ENCODE measurements around the gene MARCHF3. TPM values are rescaled to one million over a fixed set of nuclear protein-coding genes. Genes with fewer than 3 reads are reported as not detected.

The MARCHF3 gene
- total RNA-seq, 1 donor from 2014 or later: 16.5 TPM

- H2AFZ ChIP-seq (ENCODE audit: low read depth, low read length): no peak overlapping the region
- H4K20me1 ChIP-seq (ENCODE audit: insufficient read depth, low read length): no peaks in the 10 kb centered on the region
- H3K27ac Mint-ChIP-seq (ENCODE audit: unreplicated experiment): no peak overlapping the region
- no peaks in the 10 kb centered on the region for H3K27me3 ChIP-seq (ENCODE audit: insufficient read depth, low read length)
- no peaks in the 10 kb centered on the region for H3K4me1 Mint-ChIP-seq (ENCODE audit: low read depth, unreplicated experiment)
- no peaks in the 10 kb centered on the region for H3K9me3 ChIP-seq (ENCODE audit: insufficient read depth, low read depth, low read length)
- no peak for TF ChIP-seq CTCF (IDR thresholded peaks at IDR 0.05; ENCODE audit: insufficient read depth, low read depth, low read length)
- no peak for TF ChIP-seq EZH2 (IDR thresholded peaks at IDR 0.05; ENCODE audit: insufficient read depth, low read length)
- peaks cover 1% of the 10 kb centered on the region for H3K9me3 Mint-ChIP-seq (ENCODE audit: unreplicated experiment)
- H3K27ac ChIP-seq (ENCODE audit: low read depth, low read length): no peak overlapping the region
- H3K36me3 Mint-ChIP-seq (ENCODE audit: low read depth, unreplicated experiment): no peaks in the 10 kb centered on the region
- no peak overlapping the region for H3K4me2 ChIP-seq (ENCODE audit: low read length)
- no peak for FAIRE-seq
- H3K4me3 Mint-ChIP-seq (ENCODE audit: unreplicated experiment): no peak overlapping the region
- H3K79me2 ChIP-seq (ENCODE audit: insufficient read depth, low read length): no peaks in the 10 kb centered on the region
- H3K36me3 ChIP-seq (ENCODE audit: insufficient read depth, low read length): no peaks in the 10 kb centered on the region
- H3K4me3 ChIP-seq (ENCODE audit: insufficient read depth, low read depth, low read length): no peak overlapping the region
- no peak overlapping the region for H3K9ac ChIP-seq (ENCODE audit: low read length)
- peaks cover 3% of the 10 kb centered on the region for H3K27me3 Mint-ChIP-seq (ENCODE audit: low read depth, unreplicated experiment)
- H3K4me1 ChIP-seq (ENCODE audit: insufficient read depth, low read length): no peaks in the 10 kb centered on the region
- DNase-seq (ENCODE audit: low read depth): no peak
These were observed 52.1 kb downstream of the MARCHF3 start for GRCh38 chr5:126978258-126978657.

- no peaks in the 10 kb centered on the region for H3K4me1 ChIP-seq (ENCODE audit: insufficient read depth, low read length)
- peaks cover 1% of the 10 kb centered on the region for H3K9me3 Mint-ChIP-seq (ENCODE audit: unreplicated experiment)
- no peak overlapping the region for H3K4me3 ChIP-seq (ENCODE audit: insufficient read depth, low read depth, low read length)
- H3K36me3 Mint-ChIP-seq (ENCODE audit: low read depth, unreplicated experiment): no peaks in the 10 kb centered on the region
- no peak overlapping the region for H3K27ac ChIP-seq (ENCODE audit: low read depth, low read length)
- H3K27ac Mint-ChIP-seq (ENCODE audit: unreplicated experiment): no peak overlapping the region
- peaks cover 8% of the 10 kb centered on the region for H3K4me1 Mint-ChIP-seq (ENCODE audit: low read depth, unreplicated experiment)
- no peaks in the 10 kb centered on the region for H4K20me1 ChIP-seq (ENCODE audit: insufficient read depth, low read length)
- no peak for FAIRE-seq
- H3K4me2 ChIP-seq (ENCODE audit: low read length): no peak overlapping the region
- H3K27me3 ChIP-seq (ENCODE audit: insufficient read depth, low read length): no peaks in the 10 kb centered on the region
- H3K9ac ChIP-seq (ENCODE audit: low read length): no peak overlapping the region
- TF ChIP-seq EZH2 (IDR thresholded peaks at IDR 0.05; ENCODE audit: insufficient read depth, low read length) (no peak), CTCF (IDR thresholded peaks at IDR 0.05; ENCODE audit: insufficient read depth, low read depth, low read length) (no peak)
- H3K4me3 Mint-ChIP-seq (ENCODE audit: unreplicated experiment): no peak overlapping the region
- H3K9me3 ChIP-seq (ENCODE audit: insufficient read depth, low read depth, low read length): no peaks in the 10 kb centered on the region
- no peak for DNase-seq (ENCODE audit: low read depth)
- no peak overlapping the region for H2AFZ ChIP-seq (ENCODE audit: low read depth, low read length)
- H3K36me3 ChIP-seq (ENCODE audit: insufficient read depth, low read length): no peaks in the 10 kb centered on the region
- no peaks in the 10 kb centered on the region for H3K79me2 ChIP-seq (ENCODE audit: insufficient read depth, low read length)
- peaks cover 3% of the 10 kb centered on the region for H3K27me3 Mint-ChIP-seq (ENCODE audit: low read depth, unreplicated experiment)
These were observed 53.7 kb downstream of the MARCHF3 start for GRCh38 chr5:126976520-126977172.

- no peaks in the 10 kb centered on the region for H3K9me3 ChIP-seq (ENCODE audit: insufficient read depth, low read depth, low read length)
- Mint-ChIP-seq H3K36me3 (ENCODE audit: low read depth, unreplicated experiment) (no peaks in the 10 kb centered on the region), H3K27me3 (ENCODE audit: low read depth, unreplicated experiment) (peaks cover 3% of the 10 kb centered on the region), H3K4me1 (ENCODE audit: low read depth, unreplicated experiment) (peaks cover 12% of the 10 kb centered on the region), H3K4me3 (ENCODE audit: unreplicated experiment) (no peak overlapping the region), H3K9me3 (ENCODE audit: unreplicated experiment) (peaks cover 1% of the 10 kb centered on the region), H3K27ac (ENCODE audit: unreplicated experiment) (no peak overlapping the region)
- no peaks in the 10 kb centered on the region for H3K79me2 ChIP-seq (ENCODE audit: insufficient read depth, low read length)
- no peaks in the 10 kb centered on the region for H3K36me3 ChIP-seq (ENCODE audit: insufficient read depth, low read length)
- FAIRE-seq: no peak
- no peak overlapping the region for H3K4me2 ChIP-seq (ENCODE audit: low read length)
- H3K4me3 ChIP-seq (ENCODE audit: insufficient read depth, low read depth, low read length): no peak overlapping the region
- TF ChIP-seq EZH2 (IDR thresholded peaks at IDR 0.05; ENCODE audit: insufficient read depth, low read length) (no peak), CTCF (IDR thresholded peaks at IDR 0.05; ENCODE audit: insufficient read depth, low read depth, low read length) (no peak)
- H3K9ac ChIP-seq (ENCODE audit: low read length): no peak overlapping the region
- peaks cover 1% of the 10 kb centered on the region for H3K4me1 ChIP-seq (ENCODE audit: insufficient read depth, low read length)
- H2AFZ ChIP-seq (ENCODE audit: low read depth, low read length): no peak overlapping the region
- no peak for DNase-seq (ENCODE audit: low read depth)
- H4K20me1 ChIP-seq (ENCODE audit: insufficient read depth, low read length): peaks cover under 1% of the 10 kb centered on the region
- no peaks in the 10 kb centered on the region for H3K27me3 ChIP-seq (ENCODE audit: insufficient read depth, low read length)
- H3K27ac ChIP-seq (ENCODE audit: low read depth, low read length): no peak overlapping the region
These were observed 54.6 kb downstream of the MARCHF3 start for GRCh38 chr5:126975796-126976195.
